Suprapubic skin (tissue), 3 donors: Measurements from ENCODE around the gene NUP93.

Experiments used
- CTCF ChIP-seq, 2 donors: fragments of 200-600 bp in 1 of 2; fragments of 450-650 bp in 1 of 2; sonication (generic) in 1 of 2; IDR thresholded peaks; one replicate each; pipeline ENCODE4 v1.5.1; 2016 to 2019; ENCODE audit warnings: antibody characterized with exemption in 2 of 2, mild to moderate bottlenecking in 1 of 2, moderate library complexity in 1 of 2
- POLR2AphosphoS5 ChIP-seq, 3 donors: sonication (generic); formaldehyde crosslinking; IDR thresholded peaks; one replicate each; pipeline ENCODE4 v1.6.1; 2017; ENCODE audit warnings: antibody characterized with exemption in 3 of 3

- TF ChIP-seq CTCF (IDR thresholded peaks at IDR 0.05) (no peak), POLR2AphosphoS5 (IDR thresholded peaks at IDR 0.05) (no peak)
Measured at GRCh38 chr16:56838622-56839337, 108.9 kb downstream of the NUP93 start.
